Measurements from ENCODE around the gene PPP4R2.

PPP4R2 gene

DNA sequence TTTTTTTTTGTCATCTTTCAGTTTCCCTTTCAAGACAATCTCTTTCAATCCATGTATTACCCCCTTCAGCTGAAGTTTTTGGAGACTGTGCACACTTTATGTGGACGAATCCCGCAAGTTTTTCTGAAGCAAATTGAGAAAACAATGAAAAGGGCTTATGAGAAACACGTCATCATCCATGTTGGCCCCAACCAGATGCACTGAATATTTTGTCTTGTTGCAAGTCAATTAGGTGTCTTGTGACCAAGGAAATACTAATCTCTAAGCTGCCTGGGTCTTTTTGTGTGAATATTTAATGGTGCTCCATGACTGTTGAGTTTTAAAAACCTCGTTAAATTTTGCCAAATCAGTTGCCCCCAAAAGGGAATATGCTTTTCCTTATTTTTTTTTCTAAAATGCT lies 21.7 kb upstream of the PPP4R2 start:
- H3K4me1 ChIP-seq (ENCODE audit: control insufficient read depth, insufficient read depth, low read depth, low read length), result no peaks in the 10 kb centered on the region
- WGBS, result 92% methylated on average over 3 of the region's 4 CpGs
- no peaks in the 10 kb centered on the region for H3K79me1 ChIP-seq (replicated peaks; ENCODE audit: low read length, poor library complexity, severe bottlenecking)
- H2AFZ ChIP-seq (ENCODE audit: low read depth, low read length), result no peak overlapping the region
- H3K9me3 ChIP-seq (ENCODE audit: control insufficient read depth, low read length), result no peaks in the 10 kb centered on the region
- H2AK5ac ChIP-seq (ENCODE audit: low read length, severe bottlenecking), result no peak overlapping the region
- H3K4ac ChIP-seq (ENCODE audit: low read depth in 1 of 2, low read length in 2 of 2), result no peak overlapping the region
- no peak overlapping the region for H2BK120ac ChIP-seq (ENCODE audit: low read depth, low read length)
- DNase-seq, result no peak
- no peak overlapping the region for H3K14ac ChIP-seq (ENCODE audit: low read length in 2 of 2)
- no peak overlapping the region for H3K23ac ChIP-seq (ENCODE audit: low read length in 2 of 2)
- H3K9ac ChIP-seq (ENCODE audit: low read length), result no peak overlapping the region
- H4K91ac ChIP-seq (ENCODE audit: low read length), result no peak overlapping the region
- no peak overlapping the region for H3K4me3 ChIP-seq (ENCODE audit: insufficient read depth in 1 of 2, low read depth in 1 of 2, low read length in 2 of 2)
- no peak overlapping the region for H4K8ac ChIP-seq (ENCODE audit: low read length)
- no peak overlapping the region for H3K18ac ChIP-seq (ENCODE audit: low read depth in 1 of 2, low read length in 2 of 2)
- H3K27me3 ChIP-seq (ENCODE audit: control insufficient read depth in 1 of 2, insufficient read depth in 1 of 2, low read length in 2 of 2), result no peaks in the 10 kb centered on the region
- no peak overlapping the region for H2BK12ac ChIP-seq (ENCODE audit: low read length in 2 of 2)
- no peak overlapping the region for H3K27ac ChIP-seq (ENCODE audit: low read length, poor library complexity, severe bottlenecking)
- no peak overlapping the region for H2BK5ac ChIP-seq (ENCODE audit: low read depth, low read length, poor library complexity, severe bottlenecking)
- no peaks in the 10 kb centered on the region for H3K36me3 ChIP-seq (ENCODE audit: control insufficient read depth in 1 of 2, insufficient read depth in 2 of 2, low read depth in 1 of 2, low read length in 2 of 2)
- no peak overlapping the region for H3K4me2 ChIP-seq (ENCODE audit: low read length, poor library complexity, severe bottlenecking)
- H2BK15ac ChIP-seq (ENCODE audit: low read depth, poor library complexity, severe bottlenecking), result no peak overlapping the region

DNA sequence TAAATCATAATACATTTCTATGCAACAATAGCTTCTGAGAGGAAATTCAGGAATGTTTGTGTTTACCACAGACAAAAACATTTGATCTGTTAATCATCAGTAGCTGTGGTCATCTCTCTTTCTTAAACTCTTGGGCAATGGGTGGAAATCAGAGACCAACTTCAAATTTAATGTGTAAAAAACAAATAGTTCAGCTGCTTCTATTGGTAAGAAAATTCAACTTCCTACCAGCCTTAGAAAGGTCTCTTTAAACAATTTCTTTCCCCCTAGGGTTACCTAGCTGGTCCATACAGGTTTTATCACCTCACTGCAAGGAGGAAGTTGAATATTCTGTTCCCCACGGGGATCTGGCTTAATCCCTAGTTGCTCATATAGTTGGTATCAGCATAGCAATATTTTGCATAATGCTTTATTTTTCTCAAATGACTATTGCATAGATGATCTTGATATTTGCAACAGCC lies 20.3 kb upstream of the PPP4R2 start:
- no peak overlapping the region for H2BK12ac ChIP-seq (ENCODE audit: low read length in 2 of 2)

DNA sequence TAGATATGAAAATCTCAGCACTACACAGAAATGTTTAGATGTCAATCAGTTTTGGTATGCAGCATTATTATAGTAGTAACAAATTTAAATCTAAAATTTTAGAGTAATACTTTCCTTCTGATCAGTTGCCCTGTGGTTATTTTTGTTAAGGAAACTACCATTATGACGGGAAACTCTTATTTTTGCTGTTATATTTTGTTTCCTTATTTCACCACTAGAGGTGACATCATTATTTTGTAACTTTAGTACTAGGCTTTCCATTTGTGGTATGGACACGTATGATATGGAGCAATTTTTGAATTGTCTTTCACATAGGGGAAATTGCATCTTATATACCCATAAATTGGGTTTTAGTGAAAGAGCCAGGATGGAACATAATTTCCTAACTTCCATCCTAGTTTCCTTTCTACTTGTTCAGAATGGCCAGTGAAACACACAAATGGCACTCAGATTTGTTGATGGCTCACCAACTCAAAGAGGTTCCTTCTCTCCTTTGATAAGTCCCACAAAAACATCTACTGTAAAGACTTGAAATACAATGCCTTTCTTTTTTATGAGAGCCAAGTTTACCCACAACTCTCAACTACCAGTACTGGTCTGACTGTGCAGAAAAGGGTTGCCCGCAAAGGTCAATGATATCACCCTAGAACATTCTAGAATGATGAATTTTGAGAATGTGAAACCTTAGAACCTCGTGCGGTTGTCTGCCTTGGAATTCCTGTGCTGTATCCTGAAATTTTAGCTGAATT lies 19.4 kb upstream of the PPP4R2 start:
- Histone ChIP-seq H3K36me3 (ENCODE audit: control insufficient read depth in 1 of 2, insufficient read depth in 2 of 2, low read depth in 1 of 2, low read length in 2 of 2) (no peaks in the 10 kb centered on the region), H3K27ac (ENCODE audit: low read length, poor library complexity, severe bottlenecking) (no peak overlapping the region), H4K8ac (ENCODE audit: low read length) (no peak overlapping the region), H2BK12ac (ENCODE audit: low read length in 2 of 2) (no peak overlapping the region), H3K4me2 (ENCODE audit: low read length, poor library complexity, severe bottlenecking) (no peak overlapping the region), H4K91ac (ENCODE audit: low read length) (no peak overlapping the region), H3K18ac (ENCODE audit: low read depth in 1 of 2, low read length in 2 of 2) (no peak overlapping the region), H3K9ac (ENCODE audit: low read length) (peak overlapping the region; percentile 42), H3K14ac (ENCODE audit: low read length in 2 of 2) (no peak overlapping the region), H3K4ac (ENCODE audit: low read depth in 1 of 2, low read length in 2 of 2) (no peak overlapping the region), H2BK120ac (ENCODE audit: low read depth, low read length) (no peak overlapping the region), H2AK5ac (ENCODE audit: low read length, severe bottlenecking) (no peak overlapping the region), H3K23ac (ENCODE audit: low read length in 2 of 2) (no peak overlapping the region), H2BK15ac (ENCODE audit: low read depth, poor library complexity, severe bottlenecking) (no peak overlapping the region), H3K27me3 (ENCODE audit: control insufficient read depth in 1 of 2, insufficient read depth in 1 of 2, low read length in 2 of 2) (no peaks in the 10 kb centered on the region), H3K4me3 (ENCODE audit: insufficient read depth in 1 of 2, low read depth in 1 of 2, low read length in 2 of 2) (no peak overlapping the region), H3K79me1 (replicated peaks; ENCODE audit: low read length, poor library complexity, severe bottlenecking) (no peaks in the 10 kb centered on the region), H3K9me3 (ENCODE audit: control insufficient read depth, low read length) (no peaks in the 10 kb centered on the region), H2AFZ (ENCODE audit: low read depth, low read length) (no peak overlapping the region), H3K4me1 (ENCODE audit: control insufficient read depth, insufficient read depth, low read depth, low read length) (no peaks in the 10 kb centered on the region), H2BK5ac (ENCODE audit: low read depth, low read length, poor library complexity, severe bottlenecking) (no peak overlapping the region)
- DNase-seq, result peak; percentile 33
- WGBS, result 100% methylated on average over 3 of the region's 5 CpGs

More for the DNA sequence above, 20.3 kb upstream of the PPP4R2 start:
- Histone ChIP-seq H3K4me2 (ENCODE audit: low read length, poor library complexity, severe bottlenecking) (no peak overlapping the region), H3K9ac (ENCODE audit: low read length) (peak overlapping the region; percentile 42), H2BK5ac (ENCODE audit: low read depth, low read length, poor library complexity, severe bottlenecking) (peak overlapping the region; percentile 57), H3K36me3 (ENCODE audit: control insufficient read depth in 1 of 2, insufficient read depth in 2 of 2, low read depth in 1 of 2, low read length in 2 of 2) (no peaks in the 10 kb centered on the region), H2AK5ac (ENCODE audit: low read length, severe bottlenecking) (no peak overlapping the region), H3K79me1 (replicated peaks; ENCODE audit: low read length, poor library complexity, severe bottlenecking) (no peaks in the 10 kb centered on the region), H3K18ac (ENCODE audit: low read depth in 1 of 2, low read length in 2 of 2) (no peak overlapping the region), H3K9me3 (ENCODE audit: control insufficient read depth, low read length) (no peaks in the 10 kb centered on the region), H2BK120ac (ENCODE audit: low read depth, low read length) (no peak overlapping the region), H4K8ac (ENCODE audit: low read length) (no peak overlapping the region), H3K4me3 (ENCODE audit: insufficient read depth in 1 of 2, low read depth in 1 of 2, low read length in 2 of 2) (no peak overlapping the region), H4K91ac (ENCODE audit: low read length) (no peak overlapping the region), H3K23ac (ENCODE audit: low read length in 2 of 2) (no peak overlapping the region), H3K4me1 (ENCODE audit: control insufficient read depth, insufficient read depth, low read depth, low read length) (no peaks in the 10 kb centered on the region), H2AFZ (ENCODE audit: low read depth, low read length) (no peak overlapping the region), H3K27me3 (ENCODE audit: control insufficient read depth in 1 of 2, insufficient read depth in 1 of 2, low read length in 2 of 2) (no peaks in the 10 kb centered on the region), H3K14ac (ENCODE audit: low read length in 2 of 2) (no peak overlapping the region), H3K4ac (ENCODE audit: low read depth in 1 of 2, low read length in 2 of 2) (no peak overlapping the region), H2BK15ac (ENCODE audit: low read depth, poor library complexity, severe bottlenecking) (no peak overlapping the region), H3K27ac (ENCODE audit: low read length, poor library complexity, severe bottlenecking) (no peak overlapping the region)
- peak; percentile 63 for DNase-seq
- no CpG with 5 or more reads among the region's 1 CpG for WGBS

DNA sequence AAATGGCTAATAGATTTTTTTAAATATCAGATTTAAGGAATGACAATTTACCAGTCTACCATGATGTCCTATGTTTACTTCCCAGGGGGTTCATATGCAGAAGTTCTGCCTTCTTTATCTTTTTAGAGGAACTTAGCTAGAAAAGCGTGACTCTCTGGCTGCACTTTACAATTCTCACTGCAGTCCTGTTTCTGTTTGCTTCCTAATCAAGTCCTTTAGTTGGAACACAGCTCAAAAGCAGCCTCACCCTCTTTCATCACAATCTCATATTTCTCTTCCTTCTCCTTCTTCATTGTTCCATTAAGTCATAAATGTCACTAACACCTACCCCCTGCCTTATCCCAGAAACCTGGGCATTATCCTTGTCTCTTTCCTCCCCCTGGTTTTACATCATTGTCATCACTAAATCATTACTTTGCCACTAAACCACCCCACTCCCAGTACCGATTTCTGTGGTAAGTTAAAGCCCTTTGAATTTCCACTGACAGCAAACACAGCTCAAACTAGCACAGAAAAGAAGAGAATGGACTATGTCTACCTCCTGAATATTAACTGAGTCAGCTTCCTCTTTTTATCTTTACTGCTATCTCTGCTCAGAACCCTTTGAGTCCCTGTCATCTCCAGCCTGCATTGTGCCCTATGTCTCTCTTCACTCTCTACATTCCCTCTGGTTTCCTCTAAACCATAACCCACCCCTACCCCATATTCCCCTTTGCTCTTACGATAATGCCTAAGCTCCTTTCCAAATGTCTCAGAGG lies 13.8 kb upstream of the PPP4R2 start:
- no peaks in the 10 kb centered on the region for H3K79me1 ChIP-seq (replicated peaks; ENCODE audit: low read length, poor library complexity, severe bottlenecking)
- H2BK15ac ChIP-seq (ENCODE audit: low read depth, poor library complexity, severe bottlenecking), result no peak overlapping the region
- no peaks in the 10 kb centered on the region for H3K27me3 ChIP-seq (ENCODE audit: control insufficient read depth in 1 of 2, insufficient read depth in 1 of 2, low read length in 2 of 2)
- no peak overlapping the region for H3K23ac ChIP-seq (ENCODE audit: low read length in 2 of 2)
- H3K27ac ChIP-seq (ENCODE audit: low read length, poor library complexity, severe bottlenecking), result no peak overlapping the region
- no peak overlapping the region for H4K8ac ChIP-seq (ENCODE audit: low read length)
- no peak overlapping the region for H3K4me2 ChIP-seq (ENCODE audit: low read length, poor library complexity, severe bottlenecking)
- no peak overlapping the region for H3K18ac ChIP-seq (ENCODE audit: low read depth in 1 of 2, low read length in 2 of 2)
- no peak overlapping the region for H2BK12ac ChIP-seq (ENCODE audit: low read length in 2 of 2)
- H2AK5ac ChIP-seq (ENCODE audit: low read length, severe bottlenecking), result no peak overlapping the region
- H3K14ac ChIP-seq (ENCODE audit: low read length in 2 of 2), result no peak overlapping the region
- H2BK5ac ChIP-seq (ENCODE audit: low read depth, low read length, poor library complexity, severe bottlenecking), result no peak overlapping the region
- H4K91ac ChIP-seq (ENCODE audit: low read length), result no peak overlapping the region
- no peak for DNase-seq
- peaks cover 29% of the 10 kb centered on the region for H3K9me3 ChIP-seq (ENCODE audit: control insufficient read depth, low read length)
- H3K36me3 ChIP-seq (ENCODE audit: control insufficient read depth in 1 of 2, insufficient read depth in 2 of 2, low read depth in 1 of 2, low read length in 2 of 2), result no peaks in the 10 kb centered on the region
- no peak overlapping the region for H2AFZ ChIP-seq (ENCODE audit: low read depth, low read length)
- H3K4ac ChIP-seq (ENCODE audit: low read depth in 1 of 2, low read length in 2 of 2), result no peak overlapping the region
- no peak overlapping the region for H3K4me3 ChIP-seq (ENCODE audit: insufficient read depth in 1 of 2, low read depth in 1 of 2, low read length in 2 of 2)
- H2BK120ac ChIP-seq (ENCODE audit: low read depth, low read length), result no peak overlapping the region
- whole genome bisulfite sequencing, result 94% methylated on average over 3 of the region's 3 CpGs
- H3K9ac ChIP-seq (ENCODE audit: low read length), result no peak overlapping the region
- H3K4me1 ChIP-seq (ENCODE audit: control insufficient read depth, insufficient read depth, low read depth, low read length), result no peaks in the 10 kb centered on the region

All from mesenchymal stem cell (in vitro differentiated cells and primary cell).